ENCODE measurements around the gene CD44.
"Not testable (repeated sequence)": the region's sequence is repeated elsewhere in the genome, so short reads cannot be mapped to it uniquely, and the experiment has no call there.

The CD44 gene

GRCh38 chr11:35138943-35139721, at the start of gene CD44:
CD44 (plus strand) TSS chr11:35139171; CDS start chr11:35139304, 133 bp downstream.
- DNase-seq, result peak; percentile 46

GRCh38 chr11:35089666-35090065, 49.3 kb upstream of the CD44 start:
- DNase-seq, result no peak

- no peak for DNase-seq
Observed at GRCh38 chr11:35090125-35090524, 48.8 kb upstream of the CD44 start.

- not testable (repeated sequence) for DNase-seq
Observed at GRCh38 chr11:35090991-35091390, 48.0 kb upstream of the CD44 start.

GRCh38 chr11:35096723-35097122, 42.2 kb upstream of the CD44 start:
- DNase-seq, result no peak

- DNase-seq, result no peak
Observed at GRCh38 chr11:35097814-35098455, 41.0 kb upstream of the CD44 start.

GRCh38 chr11:35098855-35099254, 40.1 kb upstream of the CD44 start:
- no peak for DNase-seq

- no peak for DNase-seq
Observed at GRCh38 chr11:35099278-35100012, 39.5 kb upstream of the CD44 start.

GRCh38 chr11:35100013-35100383, 39.0 kb upstream of the CD44 start:
- no peak for DNase-seq

GRCh38 chr11:35101223-35101622, 37.7 kb upstream of the CD44 start:
- DNase-seq, result no peak

GRCh38 chr11:35102267-35102666, 36.7 kb upstream of the CD44 start:
- DNase-seq, result no peak

- no peak for DNase-seq
Observed at GRCh38 chr11:35103366-35104208, 35.4 kb upstream of the CD44 start.

- DNase-seq, result no peak
Observed at GRCh38 chr11:35104655-35105054, 34.3 kb upstream of the CD44 start.

- peak; percentile 26 for DNase-seq
Observed at GRCh38 chr11:35105319-35106079, 33.5 kb upstream of the CD44 start.

- DNase-seq, result no peak
Observed at GRCh38 chr11:35106595-35106994, 32.4 kb upstream of the CD44 start.

GRCh38 chr11:35107861-35108260, 31.1 kb upstream of the CD44 start:
- DNase-seq, result no peak

GRCh38 chr11:35108336-35108735, 30.6 kb upstream of the CD44 start:
- not testable (repeated sequence) for DNase-seq

- no peak for DNase-seq
Observed at GRCh38 chr11:35109041-35109440, 29.9 kb upstream of the CD44 start.

- no peak for DNase-seq
Observed at GRCh38 chr11:35109827-35110226, 29.1 kb upstream of the CD44 start.

GRCh38 chr11:35111161-35112055, 27.6 kb upstream of the CD44 start:
- DNase-seq, result no peak
